NT2/D1 (cell line): ENCODE results near the gene USP11.

Experiments used
- SUZ12 ChIP-seq: IDR thresholded peaks from 2 replicates; pipeline ENCODE4 v1.6.1; 2011; ENCODE audit not compliant: insufficient read length, insufficient read depth; ENCODE audit errors: extremely low read depth
- YY1 ChIP-seq: IDR thresholded peaks from 2 replicates; pipeline ENCODE4 v1.6.1; 2011; ENCODE audit not compliant: insufficient read length, insufficient read depth
- ZNF274 ChIP-seq: IDR thresholded peaks from 2 replicates; pipeline ENCODE4 v1.6.1; 2011; ENCODE audit warnings: mild to moderate bottlenecking, low read depth, low read length

DNA sequence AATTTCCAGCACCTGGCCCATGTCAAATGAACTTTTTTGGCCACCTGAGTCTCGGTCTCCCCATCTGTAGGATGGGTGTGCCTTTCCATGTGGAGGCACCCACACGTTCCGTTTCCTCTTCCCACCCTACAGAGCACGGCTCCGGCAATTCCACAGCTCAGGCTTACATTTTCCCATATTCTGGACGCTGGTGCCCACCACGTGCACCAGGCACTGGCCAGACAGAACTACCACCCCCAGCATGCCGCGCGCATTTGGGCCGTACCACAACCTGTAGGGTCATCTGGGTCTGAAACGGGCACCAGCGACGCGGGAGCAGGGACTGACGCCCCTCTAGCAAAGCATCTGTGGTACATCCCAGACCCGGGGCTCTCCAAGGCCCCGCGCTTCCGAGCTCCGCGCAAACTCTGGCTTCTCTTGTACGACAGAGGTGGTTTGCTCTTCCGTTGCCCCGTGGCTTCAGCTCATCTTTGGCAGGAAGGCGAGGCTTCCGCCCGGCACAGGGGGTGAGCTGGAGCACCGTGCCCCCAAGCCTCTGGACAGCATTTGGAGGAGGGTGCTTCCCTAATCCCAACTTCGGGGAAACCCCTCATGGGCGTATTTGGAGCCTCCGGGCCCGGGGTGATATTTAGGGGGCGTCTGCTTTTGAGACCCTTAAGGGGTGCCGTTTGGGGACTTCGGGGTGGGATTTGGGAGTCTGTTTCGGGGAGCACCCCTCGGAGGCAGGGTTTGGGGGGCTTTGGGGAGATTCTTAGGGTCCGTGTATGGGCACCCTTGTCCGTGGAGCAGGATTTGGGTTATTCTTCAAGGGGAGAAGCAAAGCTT, 42.2 kb upstream of the USP11 start:
- TF ChIP-seq YY1 (no peak), ZNF274 (no peak), SUZ12 (no peak)
